Liver (tissue), 9 donors: ENCODE results near the gene FTO. TPM values are rescaled to one million over a fixed set of nuclear protein-coding genes. Genes with fewer than 3 reads are reported as not detected.

Experiments
- DNase-seq: peaks from one replicate; pipeline ENCODE4 v3.0.0-alpha.2; 2017; ENCODE audit warnings: low spot score
- H3K27ac ChIP-seq, 2 donors: one replicate each; pipeline ENCODE4 v1.7.0; 2013; ENCODE audit warnings: inconsistent platforms in 2 of 2, low read length in 2 of 2, control low read depth in 1 of 2, low read depth in 1 of 2, mild to moderate bottlenecking in 1 of 2
- H3K27me3 ChIP-seq, 4 donors: one replicate each; pipeline versions ENCODE4 v1.6.1 to v1.7.0; 2013; ENCODE audit warnings: low read length in 3 of 4, inconsistent platforms in 1 of 4, mild to moderate bottlenecking in 1 of 4, moderate library complexity in 1 of 4; ENCODE audit not compliant: control insufficient read depth in 4 of 4, insufficient read depth in 4 of 4
- H3K36me3 ChIP-seq, 4 donors: one replicate each; pipeline versions ENCODE4 v1.6.1 to v1.7.0; 2013; ENCODE audit warnings: low read length in 3 of 4, mild to moderate bottlenecking in 3 of 4, low read depth in 1 of 4, moderate library complexity in 1 of 4; ENCODE audit not compliant: control insufficient read depth in 4 of 4, insufficient read depth in 3 of 4
- H3K4me1 ChIP-seq, 4 donors: one replicate each; pipeline versions ENCODE4 v1.6.1 to v1.7.0; 2013; ENCODE audit warnings: low read length in 3 of 4, mild to moderate bottlenecking in 3 of 4, moderate library complexity in 1 of 4; ENCODE audit not compliant: control insufficient read depth in 4 of 4, insufficient read depth in 4 of 4
- H3K4me3 ChIP-seq, 3 donors: one replicate each; pipeline versions ENCODE4 v1.6.1 to v1.7.0; 2013; ENCODE audit warnings: low read length in 3 of 3, control low read depth in 1 of 3, low read depth in 1 of 3, mild to moderate bottlenecking in 1 of 3
- H3K9ac ChIP-seq, 2 donors: one replicate each; pipeline ENCODE4 v1.7.0; 2013; ENCODE audit warnings: low read length in 2 of 2, mild to moderate bottlenecking in 2 of 2, moderate library complexity in 2 of 2, control low read depth in 1 of 2, low read depth in 1 of 2
- H3K9me3 ChIP-seq, 4 donors: one replicate each; pipeline versions ENCODE4 v1.6.1 to v1.7.0; 2013; ENCODE audit warnings: low read length in 3 of 4; ENCODE audit not compliant: control insufficient read depth in 4 of 4
- ATF3 ChIP-seq: IDR thresholded peaks from 2 replicates; pipeline ENCODE4 v1.6.1; 2016; ENCODE audit warnings: antibody characterized with exemption
- CTCF ChIP-seq: fragments of 150-350 bp; IDR thresholded peaks from 2 replicates; pipeline ENCODE4 v1.5.1; 2017; ENCODE audit warnings: improper control_type of control experiment, low read depth, low read length; ENCODE audit not compliant: missing input control
- FOXA2 ChIP-seq: IDR thresholded peaks from 2 replicates; pipeline ENCODE4 v1.6.1; 2016; ENCODE audit warnings: antibody characterized with exemption
- GABPA ChIP-seq, 2 donors: IDR thresholded peaks in 1 of 2; conservative IDR thresholded peaks in 1 of 2; 2 replicates each; pipeline ENCODE4 v1.6.1; 2016; ENCODE audit warnings: antibody characterized with exemption in 2 of 2, mild to moderate bottlenecking in 1 of 2, moderate library complexity in 1 of 2
- HNF4A ChIP-seq, 2 donors: conservative IDR thresholded peaks; 2 replicates each; pipeline ENCODE4 v1.6.1; 2016; ENCODE audit warnings: antibody characterized with exemption in 2 of 2, mild to moderate bottlenecking in 2 of 2
- HNF4G ChIP-seq: IDR thresholded peaks from 2 replicates; pipeline ENCODE4 v1.6.1; 2016; ENCODE audit warnings: antibody characterized with exemption
- JUND ChIP-seq, 2 donors: IDR thresholded peaks; 2 replicates each; pipeline ENCODE4 v1.6.1; 2016; ENCODE audit warnings: antibody characterized with exemption in 2 of 2
- MAX ChIP-seq: IDR thresholded peaks from 2 replicates; pipeline ENCODE4 v1.6.1; 2016; ENCODE audit warnings: antibody characterized with exemption
- NR2F2 ChIP-seq: IDR thresholded peaks from 2 replicates; pipeline ENCODE4 v1.6.1; 2016; ENCODE audit warnings: antibody characterized with exemption
- RAD21 ChIP-seq, 2 donors: IDR thresholded peaks; 2 replicates each; pipeline ENCODE4 v1.6.1; 2016; ENCODE audit warnings: antibody characterized with exemption in 2 of 2, mild to moderate bottlenecking in 2 of 2
- REST ChIP-seq: IDR thresholded peaks from 2 replicates; pipeline ENCODE4 v1.6.1; 2016; ENCODE audit warnings: antibody characterized with exemption, mild to moderate bottlenecking
- SP1 ChIP-seq: IDR thresholded peaks from 2 replicates; pipeline ENCODE4 v1.6.1; 2018; ENCODE audit warnings: antibody characterized with exemption, mild to moderate bottlenecking
- TAF1 ChIP-seq: conservative IDR thresholded peaks from 2 replicates; pipeline ENCODE4 v1.6.1; 2016; ENCODE audit warnings: antibody characterized with exemption, mild to moderate bottlenecking
- YY1 ChIP-seq: IDR thresholded peaks from 2 replicates; pipeline ENCODE4 v1.6.1; 2016; ENCODE audit warnings: antibody characterized with exemption, mild to moderate bottlenecking
- ZBTB33 ChIP-seq: IDR thresholded peaks from 2 replicates; pipeline ENCODE4 v1.6.1; 2016; ENCODE audit warnings: antibody characterized with exemption
- WGBS: extraction: QIAGEN DNeasy Blood & Tissue Kit; methylation state at CpG from one replicate; pipeline ENCODE4 v1.1.7; 2013; 5-methylcytosine and 5-hydroxymethylcytosine counted together
- polyA plus RNA-seq, 2 donors: library from polyadenylated mRNA; stranded (reverse) in 1 of 2; unstranded in 1 of 2; fragments of 200-250 nt in 1 of 2; fragments of >200 nt in 1 of 2; fragmentation: Nextera tagmentation in 1 of 2; extraction: Ambion mirVana in 1 of 2; gene quantifications; one replicate each; pipeline versions ENCODE4 v1.2.1 to v1.2.3, GENCODE V29; 2013 to 2015
- total RNA-seq, 2 donors: library from RNA; depleted of rRNA; stranded (reverse); fragments of >200 nt; gene quantifications; one replicate each; pipeline ENCODE4 v1.2.3, GENCODE V29; 2014
- donor health status: healthy.
- donor health status: healthy.
- donor health status: healthy.
- donor health status: healthy.
- donor health status: healthy.

Gene FTO
- total and polyA plus RNA-seq, 4 donors, result 12.0 to 54.2 (median 24.6) TPM

- TF ChIP-seq JUND (IDR thresholded peaks at IDR 0.05), result no peak
- TF ChIP-seq RAD21 (IDR thresholded peaks at IDR 0.05), result no peak
- no peak for TF ChIP-seq MAX
- no peak for TF ChIP-seq NR2F2
- no peak for TF ChIP-seq TAF1
- no peak for TF ChIP-seq CTCF
- TF ChIP-seq GABPA (IDR thresholded peaks at IDR 0.05 in 1 of 2, conservative IDR thresholded peaks at IDR 0.05 in 1 of 2), result no peak
- TF ChIP-seq HNF4A (conservative IDR thresholded peaks at IDR 0.05), result no peak
- TF ChIP-seq HNF4G, result no peak
- TF ChIP-seq ATF3, result no peak
Observed at GRCh38 chr16:53922067-53922806, 218.3 kb downstream of the FTO start.

GRCh38 chr16:53922807-53923571 lies 219.0 kb downstream of the FTO start:
- Histone ChIP-seq H3K9ac (no peak overlapping the region), H3K36me3 (peaks cover 0 to 1% (median 0%) of the 10 kb centered on the region in 4 donors)

More at GRCh38 chr16:53922067-53922806, 218.3 kb downstream of the FTO start:
- Histone ChIP-seq H3K36me3 (peaks cover 0 to 1% (median 0%) of the 10 kb centered on the region in 4 donors), H3K4me3 (no peak overlapping the region), H3K9me3 (no peaks in the 10 kb centered on the region), H3K27me3 (no peaks in the 10 kb centered on the region), H3K4me1 (no peaks in the 10 kb centered on the region), H3K27ac (no peak overlapping the region), H3K9ac (no peak overlapping the region)
- WGBS, result 95% methylated on average over 6 of the region's 6 CpGs
- no peak for DNase-seq

More at GRCh38 chr16:53922807-53923571, 219.0 kb downstream of the FTO start:
- H3K4me3 ChIP-seq, result no peak overlapping the region
- TF ChIP-seq MAX (no peak), FOXA2 (no peak), SP1 (no peak), ATF3 (no peak), RAD21 (IDR thresholded peaks at IDR 0.05) (no peak), REST (no peak), ZBTB33 (no peak), NR2F2 (no peak), YY1 (no peak)
- DNase-seq, result no peak
- no peaks in the 10 kb centered on the region for H3K9me3 ChIP-seq
- WGBS, result 87% methylated on average over 9 of the region's 9 CpGs
- no peak overlapping the region for H3K27ac ChIP-seq
- no peaks in the 10 kb centered on the region for H3K27me3 ChIP-seq
- no peaks in the 10 kb centered on the region for H3K4me1 ChIP-seq
